H1 (cell line): ENCODE data around the gene TADA2B. TPM values are rescaled to one million over a fixed set of nuclear protein-coding genes. Genes with fewer than 3 reads are reported as not detected.

Experiments used
- CTCF ChIA-PET: fragments of 300-600 bp; sonication (Branson Sonifier 250); formaldehyde crosslinking; loops from one replicate; lab custom pipeline; 2021; ENCODE audit not compliant: partially characterized antibody; lab: Charles Lee
- POLR2A ChIA-PET: fragments of 300-600 bp; sonication (Branson Sonifier 250); formaldehyde crosslinking; loops from one replicate; lab custom pipeline; 2021; ENCODE audit warnings: inconsistent platforms; ENCODE audit not compliant: partially characterized antibody; lab: Charles Lee
- DNase-seq, 2 experiments: peaks; one replicate each; pipeline versions ENCODE4 v3.0.0 to v3.0.0-alpha.2; 2010 to 2022; ENCODE audit warnings: low spot score in 2 of 2, low read depth in 1 of 2, mixed read lengths in 1 of 2
- FAIRE-seq: peaks from 2 replicates; lab custom pipeline; 2011; peaks lifted over from hg19 to GRCh38; lab: Jason Lieb, UNC
- H2AFZ ChIP-seq: 2 replicates; pipeline ENCODE4 v1.8.1; 2012; ENCODE audit warnings: low read length, inconsistent platforms
- H2AK5ac ChIP-seq: 2 replicates; pipeline ENCODE4 v1.6.1; 2013; ENCODE audit warnings: low read depth, low read length
- H2BK120ac ChIP-seq: replicated peaks from 2 replicates; pipeline ENCODE3; 2013; ENCODE audit warnings: low read depth, low read length, inconsistent platforms
- H2BK12ac ChIP-seq: 2 replicates; pipeline ENCODE4 v1.6.1; 2013; ENCODE audit warnings: low read depth, low read length
- H2BK15ac ChIP-seq: 2 replicates; pipeline ENCODE4 v1.6.1; 2013; ENCODE audit warnings: low read length
- H2BK20ac ChIP-seq: 2 replicates; pipeline ENCODE4 v1.6.1; 2013; ENCODE audit warnings: low read length
- H2BK5ac ChIP-seq: 2 replicates; pipeline ENCODE4 v1.6.1; 2013; ENCODE audit warnings: low read depth, low read length
- H3K14ac ChIP-seq: 2 replicates; pipeline ENCODE4 v1.6.1; 2013; ENCODE audit warnings: inconsistent platforms; ENCODE audit not compliant: insufficient read length
- H3K18ac ChIP-seq: 2 replicates; pipeline ENCODE4 v1.6.1; 2013; ENCODE audit warnings: low read length; ENCODE audit errors: extremely low read depth
- H3K23ac ChIP-seq: 2 replicates; pipeline ENCODE4 v1.6.1; 2013; ENCODE audit warnings: inconsistent platforms; ENCODE audit not compliant: insufficient read length
- H3K23me2 ChIP-seq: 2 replicates; pipeline ENCODE4 v1.6.1; 2013; ENCODE audit warnings: low read depth, low read length
- H3K27ac ChIP-seq: 2 replicates; pipeline ENCODE4 v1.6.1; 2011; ENCODE audit warnings: low read depth, low read length, inconsistent platforms
- H3K27me3 ChIP-seq, 4 experiments: replicated peaks in 1 of 4; 1 replicate in 1 of 4; 2 replicates in 3 of 4; pipeline versions ENCODE4 v1.6.1 to v1.8.1; 2011 to 2013; ENCODE audit warnings: low read length in 3 of 4, mild to moderate bottlenecking in 3 of 4, inconsistent platforms in 2 of 4, mixed read lengths in 2 of 4, moderate library complexity in 1 of 4; ENCODE audit not compliant: control insufficient read depth in 3 of 4, insufficient read depth in 3 of 4; ENCODE audit errors: extremely low read depth in 1 of 4
- H3K36me3 ChIP-seq, 4 experiments: 2 replicates each; pipeline versions ENCODE4 v1.6.1 to v1.8.1; 2011 to 2013; ENCODE audit warnings: mild to moderate bottlenecking in 4 of 4, low read length in 3 of 4, moderate library complexity in 2 of 4, control low read depth in 1 of 4, inconsistent platforms in 1 of 4; ENCODE audit not compliant: insufficient read depth in 4 of 4, control insufficient read depth in 2 of 4
- H3K4ac ChIP-seq: replicated peaks from 2 replicates; pipeline ENCODE3; 2013; ENCODE audit warnings: low read length, low read depth, mixed read lengths, inconsistent platforms; ENCODE audit not compliant: insufficient read length
- H3K4me1 ChIP-seq, 4 experiments: replicated peaks in 1 of 4; 1 replicate in 1 of 4; 2 replicates in 3 of 4; pipeline versions ENCODE4 v1.6.1 to v1.8.1; 2011 to 2013; ENCODE audit warnings: low read length in 3 of 4, inconsistent platforms in 2 of 4, mixed read lengths in 1 of 4; ENCODE audit not compliant: insufficient read depth in 4 of 4, control insufficient read depth in 3 of 4
- H3K4me2 ChIP-seq, 2 experiments: 2 replicates each; pipeline versions ENCODE4 v1.6.1 to v1.8.1; 2011 to 2013; ENCODE audit warnings: low read depth in 2 of 2, low read length in 2 of 2, control low read depth in 1 of 2, inconsistent platforms in 1 of 2, mild to moderate bottlenecking in 1 of 2; ENCODE audit not compliant: insufficient read depth in 1 of 2
- H3K4me3 ChIP-seq, 4 experiments: fragments of 200-600, 300-600 bp in 1 of 4; sonication (generic), shearing (Covaris generic), sonication (Bioruptor Twin) in 1 of 4; 2 replicates each; pipeline versions ENCODE4 v1.5.1 to v1.8.1; 2011 to 2016; ENCODE audit warnings: low read length in 4 of 4, low read depth in 3 of 4, control low read depth in 2 of 4, inconsistent platforms in 2 of 4, mild to moderate bottlenecking in 2 of 4, mixed read lengths in 1 of 4, moderate library complexity in 1 of 4; ENCODE audit not compliant: insufficient read depth in 2 of 4; ENCODE audit errors: extremely low read depth in 1 of 4
- H3K56ac ChIP-seq: replicated peaks from 2 replicates; pipeline ENCODE3; 2013; ENCODE audit warnings: low read depth, mild to moderate bottlenecking, mixed read lengths, low read length, inconsistent platforms; ENCODE audit not compliant: insufficient read length
- H3K79me1 ChIP-seq: 2 replicates; pipeline ENCODE4 v1.6.1; 2013; ENCODE audit warnings: low read depth, low read length, control low read depth
- H3K79me2 ChIP-seq, 2 experiments: 2 replicates each; pipeline versions ENCODE4 v1.6.1 to v1.8.1; 2012 to 2013; ENCODE audit warnings: low read length in 2 of 2, mild to moderate bottlenecking in 2 of 2, inconsistent platforms in 1 of 2; ENCODE audit not compliant: insufficient read depth in 2 of 2, control insufficient read depth in 1 of 2
- H3K9ac ChIP-seq, 4 experiments: replicated peaks in 1 of 4; 1 replicate in 1 of 4; 2 replicates in 3 of 4; pipeline versions ENCODE4 v1.6.1 to v1.8.1; 2011 to 2013; ENCODE audit warnings: low read depth in 3 of 4, low read length in 3 of 4, control low read depth in 2 of 4, mild to moderate bottlenecking in 2 of 4, moderate library complexity in 2 of 4, inconsistent platforms in 1 of 4; ENCODE audit errors: extremely low read depth in 1 of 4
- H3K9me3 ChIP-seq, 2 experiments: 2 replicates each; pipeline versions ENCODE4 v1.6.1 to v1.8.1; 2012 to 2013; ENCODE audit warnings: mild to moderate bottlenecking in 2 of 2, moderate library complexity in 2 of 2, control low read depth in 1 of 2, inconsistent platforms in 1 of 2, low read depth in 1 of 2, low read length in 1 of 2, mixed read lengths in 1 of 2; ENCODE audit not compliant: insufficient read depth in 2 of 2
- H4K20me1 ChIP-seq, 2 experiments: replicated peaks in 1 of 2; 2 replicates each; pipeline versions ENCODE3 to v1.8.1; 2011 to 2013; ENCODE audit warnings: inconsistent platforms in 2 of 2, low read length in 2 of 2, mild to moderate bottlenecking in 1 of 2; ENCODE audit not compliant: insufficient read depth in 2 of 2, control insufficient read depth in 1 of 2
- H4K5ac ChIP-seq: 2 replicates; pipeline ENCODE4 v1.6.1; 2013; ENCODE audit warnings: low read length, low read depth, mixed read lengths, inconsistent platforms; ENCODE audit not compliant: insufficient read length
- H4K8ac ChIP-seq: 2 replicates; pipeline ENCODE4 v1.8.0; 2013; ENCODE audit warnings: mild to moderate bottlenecking, moderate library complexity, low read length, inconsistent platforms; ENCODE audit not compliant: insufficient read depth; ENCODE audit errors: extremely low read depth
- H4K91ac ChIP-seq: replicated peaks from 2 replicates; pipeline ENCODE3; 2013; ENCODE audit warnings: low read length, mixed read lengths, inconsistent platforms; ENCODE audit not compliant: insufficient read length
- BRCA1 ChIP-seq: IDR thresholded peaks from 2 replicates; pipeline ENCODE4 v1.6.1; 2012; ENCODE audit warnings: low read depth, low read length, improper control_type of control experiment
- JUND ChIP-seq: IDR thresholded peaks from 2 replicates; pipeline ENCODE4 v1.6.1; 2011; ENCODE audit warnings: mild to moderate bottlenecking, improper control_type of control experiment, low read length
- MAFK ChIP-seq: IDR thresholded peaks from 2 replicates; pipeline ENCODE4 v1.6.1; 2012; ENCODE audit warnings: low read depth, mild to moderate bottlenecking, improper control_type of control experiment, low read length
- NRF1 ChIP-seq: IDR thresholded peaks from 2 replicates; pipeline ENCODE4 v1.6.1; 2011; ENCODE audit warnings: mild to moderate bottlenecking, low read depth, low read length, improper control_type of control experiment
- POLR2AphosphoS5 ChIP-seq: IDR thresholded peaks from 2 replicates; pipeline ENCODE4 v1.6.1; 2011; ENCODE audit warnings: low read depth, low read length
- RBBP5 ChIP-seq: IDR thresholded peaks from 2 replicates; pipeline ENCODE4 v1.7.1; 2012; ENCODE audit warnings: low read depth, mild to moderate bottlenecking, inconsistent platforms, low read length, moderate library complexity, borderline replicate concordance
- RFX5 ChIP-seq: IDR thresholded peaks from 2 replicates; pipeline ENCODE4 v1.6.1; 2011; ENCODE audit warnings: low read depth, low read length, improper control_type of control experiment, borderline replicate concordance
- SRF ChIP-seq: IDR thresholded peaks from 2 replicates; pipeline ENCODE4 v1.6.1; 2011; ENCODE audit warnings: mild to moderate bottlenecking, low read depth, low read length, moderate library complexity
- TEAD4 ChIP-seq: IDR thresholded peaks from 2 replicates; pipeline ENCODE4 v1.6.1; 2012; ENCODE audit warnings: low read depth, low read length, inconsistent platforms, mixed read lengths
- YY1 ChIP-seq: IDR thresholded peaks from 2 replicates; pipeline ENCODE4 v1.6.1; 2011; ENCODE audit warnings: low read depth, mild to moderate bottlenecking, low read length
- WGBS, 2 experiments: shearing (Covaris generic) in 1 of 2; methylation state at CpG; one replicate each; pipeline versions ENCODE4 v1.1.6 to v1.1.7; 2013 to 2015; ENCODE audit warnings: low lambda C conversion rate in 2 of 2, mixed read lengths in 2 of 2, inconsistent platforms in 1 of 2, low coverage in 1 of 2, missing lambda C conversion rate in 1 of 2; ENCODE audit not compliant: insufficient replicate concordance in 2 of 2, insufficient coverage in 1 of 2, insufficient read length in 1 of 2; ENCODE audit errors: extremely low coverage in 1 of 2, missing lambda C conversion rate in 1 of 2; 5-methylcytosine and 5-hydroxymethylcytosine counted together
- polyA plus RNA-seq, 7 experiments: library from polyadenylated mRNA; depleted of rRNA in 3 of 7; stranded (reverse) in 5 of 7; unstranded in 2 of 7; fragments of >200 nt in 5 of 7; fragments of 200-250 nt in 2 of 7; gene quantifications; 1 replicate in 5 of 7; 2 replicates in 1 of 7; 4 replicates in 1 of 7; pipeline versions ENCODE4 v1.2.1 to v1.2.3, GENCODE V29; 2011 to 2013; ENCODE audit warnings: missing spikeins in 2 of 7, mixed read lengths in 2 of 7
- total RNA-seq: library from RNA; stranded (reverse); fragmentation: NEBNext Ultra II Directional; extraction: Animal tissue kit (Norgen Biotek cat#: 25700); gene quantifications from 2 replicates; pipeline ENCODE4 v1.2.1, GENCODE V29; 2021
- TF ChIP-seq, protein P1 (sequence below): IDR thresholded peaks from 2 replicates; pipeline ENCODE4 v1.6.1; 2011; ENCODE audit warnings: low read depth, mild to moderate bottlenecking, low read length; ENCODE audit not compliant: insufficient read depth

Gene TADA2B
- total and polyA plus RNA-seq, 2 of the 8 experiments (the other 6 are each of a cell fraction or from before 2014, with no cell fraction given): 5.7 to 12.1 TPM

DNA sequence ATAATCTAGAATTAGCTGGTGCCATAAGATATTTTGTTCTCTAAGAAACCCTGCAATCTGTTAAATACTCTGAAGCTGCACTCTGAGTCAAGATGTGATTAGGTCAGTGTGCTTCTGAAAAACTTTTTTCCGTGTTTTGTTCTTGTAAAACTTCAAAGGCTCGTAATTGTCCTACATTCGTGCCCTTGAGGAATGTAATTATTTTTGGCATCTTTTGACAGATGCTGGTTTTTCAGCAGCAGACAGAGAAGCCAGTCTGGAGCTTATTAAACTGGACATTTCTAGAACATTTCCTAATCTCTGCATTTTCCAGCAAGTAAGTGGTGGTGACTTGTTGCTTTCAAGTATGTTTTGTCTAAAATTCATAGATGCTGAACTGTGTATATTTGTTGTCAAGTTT, 36.8 kb upstream of the TADA2B start:
- Histone ChIP-seq H3K27ac (no peak overlapping the region), H2BK5ac (no peak overlapping the region), H2BK20ac (no peak overlapping the region), H3K56ac (no peak overlapping the region), H3K23ac (no peak overlapping the region), H3K9ac (no peak overlapping the region), H3K14ac (no peak overlapping the region), H3K4me3 (no peak overlapping the region), H2BK15ac (no peak overlapping the region), H3K18ac (no peak overlapping the region), H3K36me3 (peaks cover 4 to 48% (median 29%) of the 10 kb centered on the region in 4 experiments), H4K8ac (no peak overlapping the region), H4K5ac (no peak overlapping the region), H3K9me3 (no peaks in the 10 kb centered on the region), H4K20me1 (peaks cover 25 to 39% of the 10 kb centered on the region in 2 experiments), H2AFZ (no peak overlapping the region)
- no peak for DNase-seq
- 77% methylated on average over 3 of the region's 3 CpGs; no CpG with 5 or more reads in 1 of the 2 experiments for WGBS, 2 experiments
- POLR2A ChIA-PET: interaction anchor here (1.5 to 4.1 kb wide), 3 partner anchors 15 to 32 kb away, joined by 4 to 21 read pairs (median 7); no protein-coding TSS in a partner anchor
- TF ChIP-seq RBBP5 (no peak), NRF1 (no peak), YY1 (no peak), POLR2AphosphoS5 (no peak), RFX5 (no peak), JUND (no peak), MAFK (no peak), BRCA1 (no peak), TEAD4 (no peak), SRF (no peak)
- TF ChIP-seq, protein P1, sequence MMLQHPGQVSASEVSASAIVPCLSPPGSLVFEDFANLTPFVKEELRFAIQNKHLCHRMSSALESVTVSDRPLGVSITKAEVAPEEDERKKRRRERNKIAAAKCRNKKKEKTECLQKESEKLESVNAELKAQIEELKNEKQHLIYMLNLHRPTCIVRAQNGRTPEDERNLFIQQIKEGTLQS: no peak
- TF ChIP-seq, all 59 proteins: peak for 0
- Histone ChIP-seq H3K79me1 (peaks cover 10% of the 10 kb centered on the region), H3K27me3 (no peaks in the 10 kb centered on the region), H3K4me1 (peaks cover 2 to 8% (median 6%) of the 10 kb centered on the region in 4 experiments; a peak in 6 of 7 replicates), H3K4me2 (no peak overlapping the region), H3K23me2 (no peaks in the 10 kb centered on the region), H2AK5ac (no peak overlapping the region), H2BK12ac (no peak overlapping the region), H3K4ac (no peak overlapping the region), H4K91ac (no peak overlapping the region), H3K79me2 (peaks cover 0 to 5% of the 10 kb centered on the region in 2 experiments; a peak in 2 of 4 replicates), H2BK120ac (no peak overlapping the region)
- no peak for FAIRE-seq
- CTCF ChIA-PET: interaction anchor here (0.6 to 3.3 kb wide), 6 partner anchors 12 to 904 kb away, joined by 3 to 14 read pairs (median 4); no protein-coding TSS in a partner anchor
